SK-N-SH (cell line): ENCODE results near the gene ARHGAP27. TPM values are rescaled to one million over a fixed set of nuclear protein-coding genes. Genes with fewer than 3 reads are reported as not detected.

Source experiments
- CTCF ChIA-PET: fragments of 300-600, 350-600 bp; formaldehyde crosslinking; extraction: SDS; loops from one replicate; lab custom pipeline; 2021; lab: Yijun Ruan, JAX
- POLR2A ChIA-PET: fragments of 350-600 bp; sonication (Branson Sonifier 250); formaldehyde crosslinking; extraction: SDS; loops from one replicate; lab custom pipeline; 2020; ENCODE audit warnings: antibody characterized with exemption, inconsistent platforms; lab: Yijun Ruan, JAX
- DNase-seq: peaks from one replicate; pipeline ENCODE4 v3.0.0; 2012
- H2AFZ ChIP-seq: fragments of 200-600 bp; sonication (generic); 2 replicates; pipeline ENCODE4 v1.8.1; 2016; ENCODE audit warnings: antibody characterized with exemption, mild to moderate bottlenecking, low read depth
- H3F3A ChIP-seq: fragments of 200-600 bp; sonication (generic); replicated peaks from 2 replicates; pipeline ENCODE3; 2016; ENCODE audit warnings: antibody characterized with exemption, mild to moderate bottlenecking; ENCODE audit not compliant: insufficient read depth
- H3K27ac ChIP-seq, 2 experiments: fragments of 200-500 bp in 1 of 2; fragments of 200-600 bp in 1 of 2; sonication (Bioruptor generic) in 1 of 2; sonication (generic), shearing (Covaris generic) in 1 of 2; 2 replicates each; pipeline versions ENCODE4 v1.5.1 to v1.6.1; 2014 to 2016; ENCODE audit warnings: low read depth in 2 of 2, inconsistent platforms in 1 of 2, low read length in 1 of 2, mild to moderate bottlenecking in 1 of 2, mixed read lengths in 1 of 2
- H3K27me3 ChIP-seq: fragments of 200-600 bp; sonication (generic), shearing (Covaris generic); 2 replicates; pipeline ENCODE4 v1.6.1; 2016; ENCODE audit warnings: mixed run types; ENCODE audit not compliant: insufficient read depth
- H3K36me3 ChIP-seq, 2 experiments: fragments of 200-500 bp in 1 of 2; fragments of 200-600 bp in 1 of 2; sonication (Bioruptor generic) in 1 of 2; sonication (generic) in 1 of 2; replicated peaks in 1 of 2; 2 replicates each; pipeline versions ENCODE3 to v1.5.1; 2014 to 2016; ENCODE audit warnings: low read length in 1 of 2, mild to moderate bottlenecking in 1 of 2; ENCODE audit not compliant: insufficient read depth in 2 of 2, control insufficient read depth in 1 of 2
- H3K4me1 ChIP-seq, 2 experiments: fragments of 200-500 bp in 1 of 2; fragments of 200-600 bp in 1 of 2; sonication (Bioruptor generic) in 1 of 2; sonication (generic), shearing (Covaris generic) in 1 of 2; 2 replicates each; pipeline versions ENCODE4 v1.5.1 to v1.6.1; 2014 to 2016; ENCODE audit warnings: low read depth in 1 of 2, low read length in 1 of 2, mixed run types in 1 of 2; ENCODE audit not compliant: insufficient read depth in 2 of 2, control insufficient read depth in 1 of 2
- H3K4me2 ChIP-seq: fragments of 200-600 bp; sonication (generic), shearing (Covaris generic); 2 replicates; pipeline ENCODE4 v1.6.1; 2017; ENCODE audit warnings: mixed run types
- H3K4me3 ChIP-seq, 2 experiments: fragments of 200-500 bp in 1 of 2; fragments of 200-600 bp in 1 of 2; sonication (Bioruptor generic) in 1 of 2; sonication (generic), shearing (Covaris generic) in 1 of 2; 2 replicates each; pipeline versions ENCODE4 v1.5.1 to v1.8.1; 2014 to 2016; ENCODE audit warnings: low read depth in 2 of 2, inconsistent platforms in 1 of 2, low read length in 1 of 2, mild to moderate bottlenecking in 1 of 2, mixed read lengths in 1 of 2, moderate library complexity in 1 of 2
- H3K79me2 ChIP-seq: fragments of 200-600 bp; sonication (generic); 2 replicates; pipeline ENCODE4 v1.8.1; 2017; ENCODE audit warnings: mild to moderate bottlenecking; ENCODE audit not compliant: insufficient read depth
- H3K9ac ChIP-seq: fragments of 200-600 bp; sonication (generic); 2 replicates; pipeline ENCODE4 v1.6.1; 2017; ENCODE audit warnings: mixed run types
- H3K9me2 ChIP-seq: fragments of 200-600 bp; sonication (generic); 2 replicates; pipeline ENCODE4 v1.6.1; 2017; ENCODE audit warnings: mixed run types
- H3K9me3 ChIP-seq: fragments of 200-600 bp; sonication (generic); 2 replicates; pipeline ENCODE4 v1.6.1; 2017; ENCODE audit warnings: mixed run types, mild to moderate bottlenecking, moderate library complexity
- H4K20me1 ChIP-seq: fragments of 200-600 bp; sonication (generic); 2 replicates; pipeline ENCODE4 v1.6.1; 2017; ENCODE audit warnings: mild to moderate bottlenecking, mixed run types; ENCODE audit not compliant: insufficient read depth
- CHD2 ChIP-seq: fragments of 150-350 bp; IDR thresholded peaks from 2 replicates; pipeline ENCODE4 v1.6.1; 2018; ENCODE audit warnings: low read length; ENCODE audit not compliant: partially characterized antibody
- ELF1 ChIP-seq: IDR thresholded peaks from 2 replicates; pipeline ENCODE4 v1.4.0; 2012
- EP300 ChIP-seq, 2 experiments: IDR thresholded peaks; 2 replicates each; pipeline versions ENCODE4 v1.4.0 to v1.6.1; 2012; ENCODE audit warnings: borderline replicate concordance in 1 of 2, low read depth in 1 of 2, low read length in 1 of 2
- GABPA ChIP-seq: IDR thresholded peaks from 2 replicates; pipeline ENCODE4 v1.4.0; 2012; ENCODE audit warnings: low read depth, mild to moderate bottlenecking
- JUND ChIP-seq: IDR thresholded peaks from 2 replicates; pipeline ENCODE4 v1.4.0; 2012
- MAX ChIP-seq: IDR thresholded peaks from 2 replicates; pipeline ENCODE4 v1.4.0; 2012; ENCODE audit warnings: low read depth
- MXI1 ChIP-seq: IDR thresholded peaks from 2 replicates; pipeline ENCODE4 v1.6.1; 2012; ENCODE audit warnings: mild to moderate bottlenecking, low read depth, low read length, improper control_type of control experiment
- NRF1 ChIP-seq: IDR thresholded peaks from 2 replicates; pipeline ENCODE4 v1.6.1; 2012; ENCODE audit warnings: low read depth, mild to moderate bottlenecking, low read length
- PBX3 ChIP-seq: IDR thresholded peaks from 2 replicates; pipeline ENCODE4; 2012
- RCOR1 ChIP-seq: fragments of 150-350 bp; IDR thresholded peaks from 2 replicates; pipeline ENCODE4 v1.6.1; 2017; ENCODE audit warnings: antibody characterized with exemption, low read length
- REST ChIP-seq: IDR thresholded peaks from 2 replicates; pipeline ENCODE4 v1.6.1; 2012; ENCODE audit warnings: mild to moderate bottlenecking, low read depth, low read length, moderate library complexity
- RXRA ChIP-seq: IDR thresholded peaks from 2 replicates; pipeline ENCODE4 v1.4.0; 2012; ENCODE audit warnings: low read depth, mild to moderate bottlenecking, borderline replicate concordance
- SIN3A ChIP-seq: IDR thresholded peaks from 2 replicates; pipeline ENCODE4 v1.6.1; 2012; ENCODE audit warnings: low read depth, mild to moderate bottlenecking, low read length, moderate library complexity, borderline replicate concordance
- SMC3 ChIP-seq: IDR thresholded peaks from 2 replicates; pipeline ENCODE4 v1.6.1; 2012; ENCODE audit warnings: low read depth, low read length, improper control_type of control experiment
- TCF12 ChIP-seq: IDR thresholded peaks from 2 replicates; pipeline ENCODE4 v1.4.0; 2012
- TEAD4 ChIP-seq: IDR thresholded peaks from 2 replicates; pipeline ENCODE4 v1.4.0; 2012; ENCODE audit warnings: mild to moderate bottlenecking, borderline replicate concordance; ENCODE audit not compliant: insufficient read depth
- YY1 ChIP-seq: IDR thresholded peaks from 2 replicates; pipeline ENCODE4 v1.4.0; 2012; ENCODE audit warnings: low read depth, mild to moderate bottlenecking
- WGBS: methylation state at CpG from one replicate; pipeline ENCODE4 v1.1.6; 2017; ENCODE audit warnings: low lambda C conversion rate; 5-methylcytosine and 5-hydroxymethylcytosine counted together
- polyA plus RNA-seq, 3 experiments: library from polyadenylated mRNA; depleted of rRNA; stranded (reverse); fragments of >200 nt; gene quantifications; 2 replicates each; pipeline ENCODE4 v1.2.3, GENCODE V29; 2012

ARHGAP27 gene
- polyA plus RNA-seq, 1 of the 3 experiments (the other 2 are of a cell fraction) = 2.1 TPM

- no peak overlapping the region for H3K4me3 ChIP-seq
- no peak overlapping the region for H2AFZ ChIP-seq
- no peaks in the 10 kb centered on the region for H3K36me3 ChIP-seq
- no peaks in the 10 kb centered on the region for H3F3A ChIP-seq
- H4K20me1 ChIP-seq = no peaks in the 10 kb centered on the region
- H3K4me2 ChIP-seq = no peak overlapping the region
- no peaks in the 10 kb centered on the region for H3K79me2 ChIP-seq
- ChIA-PET POLR2A (interaction anchor here (0.7 to 1.1 kb wide), 2 partner anchors 107 to 142 kb away, joined by 3 to 4 read pairs; no protein-coding TSS in a partner anchor), CTCF (interaction anchor here (0.6 to 15.6 kb wide), 27 partner anchors 7 to 249 kb away, joined by 3 to 260 read pairs (median 11); partner anchors contain the start of genes ACBD4, FMNL1 and MAP3K14)
- WGBS = 56% methylated on average over 7 of the region's 7 CpGs
- no peak overlapping the region for H3K9ac ChIP-seq
- H3K9me3 ChIP-seq = no peaks in the 10 kb centered on the region
- no peaks in the 10 kb centered on the region for H3K27me3 ChIP-seq
- peaks cover 0 to 6% of the 10 kb centered on the region in 2 experiments; a peak in 1 of 4 replicates for H3K4me1 ChIP-seq
- H3K9me2 ChIP-seq = no peaks in the 10 kb centered on the region
- DNase-seq = no peak
- TF ChIP-seq TCF12 (peak; percentile 30; the same call in 1 of the 2 replicates), NRF1 (no peak)
- H3K27ac ChIP-seq = no peak overlapping the region
These were observed 48.5 kb downstream of the ARHGAP27 start for GRCh38 chr17:45384047-45384788.

GRCh38 chr17:45383003-45383402, 49.7 kb downstream of the ARHGAP27 start:
- no peak overlapping the region for H2AFZ ChIP-seq
- no peaks in the 10 kb centered on the region for H3K36me3 ChIP-seq
- H3K27me3 ChIP-seq = no peaks in the 10 kb centered on the region
- no peaks in the 10 kb centered on the region for H3K79me2 ChIP-seq
- no peaks in the 10 kb centered on the region for H3K9me3 ChIP-seq
- H3K9me2 ChIP-seq = no peaks in the 10 kb centered on the region
- 63% methylated on average over 1 of the region's 1 CpG for WGBS
- no peaks in the 10 kb centered on the region for H4K20me1 ChIP-seq
- CTCF ChIA-PET = interaction anchor here (1.1 to 15.6 kb wide), 9 partner anchors 12 to 164 kb away, joined by 3 to 260 read pairs (median 13); partner anchors contain the start of gene FMNL1
- no peak overlapping the region for H3K27ac ChIP-seq
- DNase-seq = no peak
- H3K4me3 ChIP-seq = no peak overlapping the region
- POLR2A ChIA-PET = no interaction called here
- peaks cover 0 to 6% of the 10 kb centered on the region in 2 experiments; a peak in 1 of 4 replicates for H3K4me1 ChIP-seq
- peaks cover 2% of the 10 kb centered on the region for H3F3A ChIP-seq
- H3K9ac ChIP-seq = no peak overlapping the region
- TF ChIP-seq RXRA (no peak), EP300 (IDR thresholded peaks at IDR 0.05; ENCODE audit: borderline replicate concordance in 1 of 2, low read depth in 1 of 2, low read length in 1 of 2) (no peak), MAX (no peak), SMC3 (no peak), RCOR1 (no peak), SIN3A (no peak)
- H3K4me2 ChIP-seq = no peak overlapping the region

GRCh38 chr17:45382226-45382625, 50.4 kb downstream of the ARHGAP27 start:
- ChIA-PET POLR2A (no interaction called here), CTCF (interaction anchor here (0.9 to 6.3 kb wide), 9 partner anchors 13 to 164 kb away, joined by 3 to 64 read pairs (median 13); no protein-coding TSS in a partner anchor)
- Histone ChIP-seq H3K9ac (no peak overlapping the region), H2AFZ (no peak overlapping the region), H4K20me1 (no peaks in the 10 kb centered on the region), H3K27ac (no peak overlapping the region), H3K9me3 (no peaks in the 10 kb centered on the region), H3K4me3 (no peak overlapping the region), H3F3A (peaks cover 4% of the 10 kb centered on the region), H3K4me1 (peaks cover 0 to 6% of the 10 kb centered on the region in 2 experiments; a peak in 1 of 4 replicates), H3K9me2 (no peaks in the 10 kb centered on the region), H3K4me2 (no peak overlapping the region), H3K79me2 (no peaks in the 10 kb centered on the region), H3K36me3 (no peaks in the 10 kb centered on the region), H3K27me3 (no peaks in the 10 kb centered on the region)
- WGBS = 57% methylated on average over 3 of the region's 3 CpGs
- no peak for DNase-seq
- TF ChIP-seq PBX3 = no peak
- TF ChIP-seq SMC3 = no peak
- no peak for TF ChIP-seq RXRA
- no peak for TF ChIP-seq JUND
- no peak for TF ChIP-seq TEAD4
- no peak for TF ChIP-seq REST
- TF ChIP-seq YY1 = no peak
- TF ChIP-seq ELF1 = no peak
- TF ChIP-seq CHD2 = no peak
- TF ChIP-seq MXI1 = no peak
- no peak for TF ChIP-seq GABPA
